IMR-90 (cell line): ENCODE results near the gene NPS. TPM values are rescaled to one million over a fixed set of nuclear protein-coding genes. Genes with fewer than 3 reads are reported as not detected.

Experiments used
- ATAC-seq: fragments of 200-7000 bp; cut with Tn5 transposase; 2 replicates; pipeline ENCODE4 v1.9.1; 2020; ENCODE audit warnings: low read depth, mild to moderate bottlenecking, moderate library complexity
- BruUV-seq: library from RNA; stranded (reverse); fragments of 400-500 nt; replicated peaks from 2 replicates; lab custom pipeline; 2021; lab: Mats Ljungman, UMichigan
- CTCF ChIA-PET: fragments of 300-600 bp; formaldehyde crosslinking; extraction: SDS; loops from one replicate; lab custom pipeline; 2021; ENCODE audit warnings: antibody characterized with exemption; lab: Yijun Ruan, JAX
- POLR2A ChIA-PET: fragments of 300-600 bp; sonication (Branson Sonifier 250); formaldehyde crosslinking; loops from one replicate; lab custom pipeline; 2022; ENCODE audit warnings: antibody characterized with exemption; ENCODE audit not compliant: unreplicated experiment; lab: Charles Lee
- DNase-seq: peaks from one replicate; pipeline ENCODE4 v3.0.0; 2013
- H2AFZ ChIP-seq: replicated peaks from 2 replicates; pipeline ENCODE3; 2013; ENCODE audit warnings: low read length, mild to moderate bottlenecking; ENCODE audit not compliant: poor library complexity
- H2AK5ac ChIP-seq: 2 replicates; pipeline ENCODE4 v1.6.1; 2013; ENCODE audit warnings: low read depth, low read length, inconsistent platforms
- H2AK9ac ChIP-seq: replicated peaks from 2 replicates; pipeline ENCODE3; 2013; ENCODE audit warnings: mild to moderate bottlenecking, low read depth, low read length, moderate library complexity; ENCODE audit not compliant: poor library complexity
- H2BK120ac ChIP-seq: 2 replicates; pipeline ENCODE4 v1.6.1; 2013; ENCODE audit warnings: low read depth, low read length, inconsistent platforms
- H2BK15ac ChIP-seq: 3 replicates; pipeline ENCODE4 v1.6.1; 2013; ENCODE audit warnings: low read depth, low read length, inconsistent platforms
- H2BK20ac ChIP-seq: 2 replicates; pipeline ENCODE4 v1.6.1; 2013; ENCODE audit warnings: low read depth, mild to moderate bottlenecking, inconsistent platforms, low read length, moderate library complexity
- H2BK5ac ChIP-seq: 2 replicates; pipeline ENCODE4 v1.6.1; 2013; ENCODE audit warnings: mild to moderate bottlenecking, low read depth, low read length, inconsistent platforms; ENCODE audit not compliant: poor library complexity, severe bottlenecking
- H3K14ac ChIP-seq: replicated peaks from 2 replicates; pipeline ENCODE4 v1.6.1; 2013; ENCODE audit warnings: low read depth, low read length, inconsistent platforms
- H3K18ac ChIP-seq: 2 replicates; pipeline ENCODE4 v1.6.1; 2013; ENCODE audit warnings: low read depth, low read length, control low read depth
- H3K23ac ChIP-seq: 2 replicates; pipeline ENCODE4 v1.6.1; 2013; ENCODE audit warnings: low read depth, low read length, inconsistent platforms
- H3K27ac ChIP-seq: 2 replicates; pipeline ENCODE4 v1.5.1; 2013; ENCODE audit warnings: mild to moderate bottlenecking, control low read depth, low read length; ENCODE audit not compliant: insufficient read depth
- H3K27me3 ChIP-seq: 2 replicates; pipeline ENCODE4 v1.6.1; 2013; ENCODE audit warnings: low read length; ENCODE audit not compliant: control insufficient read depth, insufficient read depth
- H3K36me3 ChIP-seq: 2 replicates; pipeline ENCODE4 v1.6.1; 2013; ENCODE audit warnings: low read length, mixed read lengths; ENCODE audit not compliant: control insufficient read depth, insufficient read depth
- H3K4ac ChIP-seq: 2 replicates; pipeline ENCODE4 v1.6.1; 2013; ENCODE audit warnings: low read depth, low read length, inconsistent platforms
- H3K4me1 ChIP-seq: 2 replicates; pipeline ENCODE4 v1.6.1; 2013; ENCODE audit warnings: low read length, mixed read lengths; ENCODE audit not compliant: control insufficient read depth, insufficient read depth
- H3K4me2 ChIP-seq: 2 replicates; pipeline ENCODE4 v1.6.1; 2013; ENCODE audit warnings: low read depth, mild to moderate bottlenecking, control low read depth, low read length, moderate library complexity
- H3K4me3 ChIP-seq: 2 replicates; pipeline ENCODE4 v1.5.1; 2013; ENCODE audit warnings: low read depth, mild to moderate bottlenecking, control low read depth, low read length, moderate library complexity; ENCODE audit not compliant: insufficient read depth
- H3K56ac ChIP-seq: 2 replicates; pipeline ENCODE4 v1.6.1; 2013; ENCODE audit warnings: low read length, inconsistent platforms; ENCODE audit not compliant: insufficient read depth; ENCODE audit errors: extremely low read depth
- H3K79me1 ChIP-seq, 2 experiments: 2 replicates each; pipeline ENCODE4 v1.6.1; 2013; ENCODE audit warnings: low read length in 2 of 2, inconsistent platforms in 1 of 2, low read depth in 1 of 2
- H3K9ac ChIP-seq: 2 replicates; pipeline ENCODE4 v1.6.1; 2013; ENCODE audit warnings: low read depth, low read length, control low read depth
- H3K9me1 ChIP-seq: 2 replicates; pipeline ENCODE4 v1.6.1; 2013; ENCODE audit warnings: low read length, inconsistent platforms; ENCODE audit not compliant: insufficient read depth
- H3K9me3 ChIP-seq: 2 replicates; pipeline ENCODE4 v1.6.1; 2013; ENCODE audit warnings: low read length; ENCODE audit not compliant: control insufficient read depth, insufficient read depth
- H4K20me1 ChIP-seq: 2 replicates; pipeline ENCODE4 v1.6.1; 2013; ENCODE audit warnings: low read length, inconsistent platforms; ENCODE audit not compliant: insufficient read depth
- H4K5ac ChIP-seq: 2 replicates; pipeline ENCODE4 v1.6.1; 2013; ENCODE audit warnings: mild to moderate bottlenecking, low read depth, low read length, control low read depth
- H4K8ac ChIP-seq, 2 experiments: 2 replicates each; pipeline ENCODE4 v1.6.1; 2013; ENCODE audit warnings: low read depth in 2 of 2, low read length in 2 of 2, control low read depth in 1 of 2, inconsistent platforms in 1 of 2
- H4K91ac ChIP-seq: 2 replicates; pipeline ENCODE4 v1.6.1; 2013; ENCODE audit warnings: low read depth, low read length, inconsistent platforms; ENCODE audit not compliant: insufficient read depth
- CEBPB ChIP-seq: IDR thresholded peaks from 2 replicates; pipeline ENCODE4 v1.6.1; 2012; ENCODE audit warnings: low read depth, low read length, improper control_type of control experiment
- NFE2L2 ChIP-seq: fragments of 150-350 bp; IDR thresholded peaks from 2 replicates; pipeline ENCODE4 v1.6.1; 2016; ENCODE audit warnings: low read depth, mild to moderate bottlenecking, low read length
- POLR2A ChIP-seq: IDR thresholded peaks from 2 replicates; pipeline ENCODE4 v1.6.1; 2012; ENCODE audit warnings: mild to moderate bottlenecking, low read depth, low read length
- RCOR1 ChIP-seq: IDR thresholded peaks from 2 replicates; pipeline ENCODE4 v1.6.1; 2012; ENCODE audit warnings: mild to moderate bottlenecking, low read length, improper control_type of control experiment; ENCODE audit not compliant: insufficient replicate concordance
- RFX5 ChIP-seq: IDR thresholded peaks from 2 replicates; pipeline ENCODE4 v1.8.0; 2012; ENCODE audit warnings: low read depth, mild to moderate bottlenecking, low read length, moderate library complexity
- SMC3 ChIP-seq: fragments of 150-350 bp; IDR thresholded peaks from 2 replicates; pipeline ENCODE4 v1.6.1; 2016; ENCODE audit warnings: low read depth, mild to moderate bottlenecking, antibody characterized with exemption, low read length, moderate library complexity
- WGBS, 2 experiments: methylation state at CpG; one replicate each; pipeline versions ENCODE4 v1.1.5 to v1.1.7; 2013; ENCODE audit warnings: missing lambda C conversion rate in 2 of 2; ENCODE audit not compliant: insufficient read length in 1 of 2; ENCODE audit errors: extremely low coverage in 2 of 2; 5-methylcytosine and 5-hydroxymethylcytosine counted together
- dilution Hi-C: fragments of 300-500 bp; cut with HindIII; formaldehyde crosslinking; loops from one replicate; pipeline ENCODE4 v1.14.3; 2018; ENCODE audit warnings: low sequenced_read_pairs; ENCODE audit not compliant: unreplicated experiment
- in situ Hi-C: fragments of 300-500 bp; cut with MboI; formaldehyde crosslinking; loops from 3 replicates; pipeline ENCODE4 v1.14.3; 2019; ENCODE audit warnings: low sequenced_read_pairs, inconsistent platforms, mixed read lengths
- intact Hi-C: fragments of 100-400 bp; cut with micrococcal nuclease; formaldehyde crosslinking; loops from 2 replicates; pipeline ENCODE4 v1.10.0; 2022
- polyA plus RNA-seq, 3 experiments: library from polyadenylated mRNA; depleted of rRNA; stranded (reverse); fragments of >200 nt; gene quantifications; 2 replicates each; pipeline ENCODE4 v1.2.3, GENCODE V29; 2012; ENCODE audit warnings: low replicate concordance in 1 of 3
- total RNA-seq: library from RNA; depleted of rRNA; stranded (reverse); fragments of >200 nt; gene quantifications from 2 replicates; pipeline ENCODE4 v1.2.3, GENCODE V29; 2012
- TF ChIP-seq, protein P1 (sequence below): fragments of 150-350 bp; IDR thresholded peaks from 2 replicates; pipeline ENCODE4 v1.6.1; 2016; ENCODE audit warnings: low read depth, mild to moderate bottlenecking, low read length, moderate library complexity, borderline replicate concordance

Gene NPS
- total and polyA plus RNA-seq, 2 of the 4 experiments (the other 2 are of a cell fraction) = not detected

DNA sequence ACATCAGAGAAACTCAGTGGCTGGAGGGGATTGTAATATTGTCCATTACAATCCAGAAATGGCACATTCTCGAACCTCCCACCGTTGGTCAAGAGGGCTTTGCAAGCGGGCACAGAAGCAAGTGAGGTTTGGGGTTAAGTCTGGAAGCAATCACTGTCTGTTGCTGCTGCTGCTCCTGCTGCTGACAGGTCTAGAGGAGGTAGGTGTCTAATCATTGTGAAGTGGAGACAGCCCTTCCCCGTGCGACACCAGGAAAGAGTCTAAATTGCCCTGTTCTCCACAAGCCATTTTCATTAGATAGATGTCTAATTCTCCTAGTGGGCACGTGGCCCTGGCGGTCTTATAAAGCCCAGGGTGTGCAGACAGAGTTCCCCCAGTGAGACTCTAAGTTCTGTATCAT lies 43.5 kb downstream of the NPS start:
- H3K27me3 ChIP-seq = no peaks in the 10 kb centered on the region
- H3K27ac ChIP-seq = no peak overlapping the region
- no peak overlapping the region for H3K9ac ChIP-seq
- no peak overlapping the region for H3K18ac ChIP-seq
- H3K4me3 ChIP-seq = no peak overlapping the region
- H2BK120ac ChIP-seq = no peak overlapping the region
- H3K4ac ChIP-seq = no peak overlapping the region
- no peak overlapping the region for H3K4me2 ChIP-seq
- intact Hi-C loops = no loop called here
- H2BK20ac ChIP-seq = no peak overlapping the region
- POLR2A ChIA-PET = no interaction called here
- TF ChIP-seq SMC3 (no peak), CEBPB (no peak), RCOR1 (no peak), NFE2L2 (no peak), POLR2A (no peak), RFX5 (no peak)
- TF ChIP-seq, protein P1, sequence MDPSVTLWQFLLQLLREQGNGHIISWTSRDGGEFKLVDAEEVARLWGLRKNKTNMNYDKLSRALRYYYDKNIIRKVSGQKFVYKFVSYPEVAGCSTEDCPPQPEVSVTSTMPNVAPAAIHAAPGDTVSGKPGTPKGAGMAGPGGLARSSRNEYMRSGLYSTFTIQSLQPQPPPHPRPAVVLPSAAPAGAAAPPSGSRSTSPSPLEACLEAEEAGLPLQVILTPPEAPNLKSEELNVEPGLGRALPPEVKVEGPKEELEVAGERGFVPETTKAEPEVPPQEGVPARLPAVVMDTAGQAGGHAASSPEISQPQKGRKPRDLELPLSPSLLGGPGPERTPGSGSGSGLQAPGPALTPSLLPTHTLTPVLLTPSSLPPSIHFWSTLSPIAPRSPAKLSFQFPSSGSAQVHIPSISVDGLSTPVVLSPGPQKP = no peak
- no peaks in the 10 kb centered on the region for H3K4me1 ChIP-seq
- H2AK9ac ChIP-seq = no peak overlapping the region
- no peak overlapping the region for H3K56ac ChIP-seq
- H4K20me1 ChIP-seq = no peaks in the 10 kb centered on the region
- ATAC-seq (no peak), DNase-seq (no peak)
- H2BK15ac ChIP-seq = no peak overlapping the region
- peaks cover 10% of the 10 kb centered on the region for H3K9me3 ChIP-seq
- H3K36me3 ChIP-seq = no peaks in the 10 kb centered on the region
- no TSS peak for BruUV-seq
- H4K8ac ChIP-seq = no peak overlapping the region
- no peak overlapping the region for H2AFZ ChIP-seq
- H3K23ac ChIP-seq = no peak overlapping the region
- CTCF ChIA-PET = interaction anchor here (0.8 kb wide), 1 partner anchor 83 kb away, joined by 5 read pairs; no protein-coding TSS in a partner anchor
- no CpG with 5 or more reads among the region's 7 CpGs for WGBS, 2 experiments
- no peak overlapping the region for H4K91ac ChIP-seq
- no peak overlapping the region for H2AK5ac ChIP-seq
- H2BK5ac ChIP-seq = no peak overlapping the region
- no peaks in the 10 kb centered on the region for H3K9me1 ChIP-seq
- no peak overlapping the region for H4K5ac ChIP-seq
- no peaks in the 10 kb centered on the region for H3K79me1 ChIP-seq
- dilution Hi-C loops = no loop called here
- in situ Hi-C loops = no loop called here
- H3K14ac ChIP-seq = no peak overlapping the region
